ENCODE results near the gene MYO7B. TPM values are rescaled to one million over a fixed set of nuclear protein-coding genes. Genes with fewer than 3 reads are reported as not detected.

Gene MYO7B
- total and polyA plus RNA-seq, 9 of the 15 experiments (the other 6 are each of a cell fraction or from before 2014, with no cell fraction given) = 0.08 TPM; not detected in 8

GRCh38 chr2:127573298-127573697 lies 37.8 kb downstream of the MYO7B start:
- WGBS (ENCODE audit: insufficient coverage, low coverage, missing lambda C conversion rate) = 3% methylated on average over 6 of the region's 6 CpGs
- ChIA-PET CTCF (ENCODE audit: low intra/inter-chr PET ratio) (no interaction called here), POLR2A (no interaction called here)
- peaks cover 59 to 84% of the 10 kb centered on the region in 2 experiments for H3K27me3 ChIP-seq (ENCODE audit: control insufficient read depth in 2 of 2, insufficient read depth in 2 of 2, low read length in 2 of 2)
- FAIRE-seq (no peak), DNase-seq (ENCODE audit: extremely low read depth in 1 of 4, low spot score in 3 of 4) (no peak), ATAC-seq (no peak)
- in situ Hi-C loops (cut with MboI) = no loop called here
- no peak overlapping the region for H3K4me2 ChIP-seq (ENCODE audit: insufficient read depth, low read length)
- peaks cover 0 to 11% of the 10 kb centered on the region in 2 experiments; a peak in 2 of 5 replicates for H3K4me1 ChIP-seq (replicated peaks in 1 of 2; ENCODE audit: control insufficient read depth in 2 of 2, insufficient read depth in 2 of 2, low read length in 2 of 2)
- no peaks in the 10 kb centered on the region for H3K36me3 ChIP-seq (ENCODE audit: control insufficient read depth, insufficient read depth, low read length)
- H3K9me1 ChIP-seq (ENCODE audit: control insufficient read depth, insufficient read depth, low read length) = no peaks in the 10 kb centered on the region
- H4K20me1 ChIP-seq (replicated peaks; ENCODE audit: control insufficient read depth, insufficient read depth, low read length) = peaks cover 5% of the 10 kb centered on the region
- no peak overlapping the region for H3K27ac ChIP-seq (ENCODE audit: extremely low read depth, low read depth, low read length)
- TF ChIP-seq NFATC3 (IDR thresholded peaks at IDR 0.05) (no peak), TBP (optimal IDR thresholded peaks at IDR 0.05; ENCODE audit: low read depth, low read length) (no peak), ARID4B (CRISPR knock-in tag; IDR thresholded peaks at IDR 0.05) (no peak), DNMT1 (IDR thresholded peaks at IDR 0.05) (no peak), ZNF274 (IDR thresholded peaks at IDR 0.05; ENCODE audit: borderline replicate concordance, low read depth, low read length) (no peak), POLR2G (IDR thresholded peaks at IDR 0.05; ENCODE audit: low read depth, low read length) (no peak), HSF4 (CRISPR knock-in tag; IDR thresholded peaks at IDR 0.05; ENCODE audit: borderline replicate concordance) (no peak), YY1 (IDR thresholded peaks at IDR 0.05; ENCODE audit: borderline replicate concordance in 1 of 3, control insufficient read depth in 1 of 3, extremely low read depth in 1 of 3, insufficient read depth in 3 of 3, insufficient read length in 1 of 3, insufficient replicate concordance in 2 of 3, low read depth in 1 of 3, low read length in 2 of 3) (no peak), MYC (IDR thresholded peaks at IDR 0.05; ENCODE audit: low read depth, low read length) (no peak), MYC (CRISPR knock-in tag; IDR thresholded peaks at IDR 0.05; ENCODE audit: borderline replicate concordance, low read depth) (no peak), ZNF57 (CRISPR knock-in tag; IDR thresholded peaks at IDR 0.05) (no peak), TRIM24 (IDR thresholded peaks at IDR 0.05) (no peak)
- no TSS peak for BruUV-seq (replicated peaks)
- intact Hi-C loops (cut with micrococcal nuclease) = no loop called here
- H3K79me2 ChIP-seq (ENCODE audit: control insufficient read depth, insufficient read depth, low read length) = no peaks in the 10 kb centered on the region
- H3K9me3 ChIP-seq (replicated peaks; ENCODE audit: control insufficient read depth, insufficient read depth, low read depth, low read length) = no peaks in the 10 kb centered on the region
- no peak overlapping the region for H2AFZ ChIP-seq (ENCODE audit: low read depth, low read length)
- H3K4me3 ChIP-seq = no peak overlapping the region
- H3K9ac ChIP-seq (ENCODE audit: insufficient read depth in 1 of 2, low read depth in 2 of 2, low read length in 2 of 2) = no peak overlapping the region

All from K562 (cell line).